HG03571 (cell line): ENCODE data around the gene ARRB1.
"Not testable (repeated sequence)": the region's sequence is repeated elsewhere in the genome, so short reads cannot be mapped to it uniquely, and the experiment has no call there.

Experiments
- ATAC-seq: cut with Tn5 transposase; IDR thresholded peaks from one replicate; pipeline ENCODE4 v1.9.1; 2021; ENCODE audit not compliant: unreplicated experiment

The ARRB1 gene

GRCh38 chr11:75371949-75372876 is 20.8 kb upstream of the ARRB1 start:
- no peak for ATAC-seq

DNA sequence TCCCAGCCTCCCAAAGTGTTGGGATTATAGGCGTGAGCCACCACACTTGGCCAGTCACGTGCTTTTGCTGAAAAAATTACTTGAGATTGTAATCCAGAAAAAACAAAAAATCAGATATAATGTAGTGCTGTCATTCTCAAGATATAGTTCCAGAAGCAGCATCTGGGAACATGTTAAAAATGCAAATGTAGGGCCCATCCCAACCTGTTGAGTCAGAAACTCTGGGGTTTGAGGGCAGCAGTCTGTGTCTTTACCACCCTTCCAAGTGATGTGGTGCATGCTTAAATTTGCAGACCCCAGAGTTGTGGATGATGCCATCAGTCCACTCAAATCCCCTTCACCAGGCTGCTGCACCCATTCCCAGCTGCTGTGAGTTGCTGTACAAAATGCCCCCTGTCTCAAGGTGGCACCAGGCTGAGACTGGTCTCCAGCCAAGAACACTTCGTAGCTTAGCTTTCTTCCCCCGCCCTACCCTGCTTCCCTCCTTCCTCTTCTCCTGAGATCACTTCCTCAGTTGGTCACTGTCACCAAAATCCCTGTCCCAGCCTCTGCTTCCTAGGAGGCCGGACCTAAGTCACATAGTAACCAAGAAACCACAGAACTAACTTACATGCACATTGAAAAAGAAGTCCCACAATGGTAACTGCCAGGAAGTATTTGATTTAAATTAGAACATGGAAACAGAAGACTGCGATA is 18.2 kb upstream of the ARRB1 start:
- ATAC-seq: no peak

- not testable (repeated sequence) for ATAC-seq
Measured at GRCh38 chr11:75366826-75367225, 15.4 kb upstream of the ARRB1 start.

- ATAC-seq: no peak
Measured at GRCh38 chr11:75365711-75366181, 14.3 kb upstream of the ARRB1 start.

DNA sequence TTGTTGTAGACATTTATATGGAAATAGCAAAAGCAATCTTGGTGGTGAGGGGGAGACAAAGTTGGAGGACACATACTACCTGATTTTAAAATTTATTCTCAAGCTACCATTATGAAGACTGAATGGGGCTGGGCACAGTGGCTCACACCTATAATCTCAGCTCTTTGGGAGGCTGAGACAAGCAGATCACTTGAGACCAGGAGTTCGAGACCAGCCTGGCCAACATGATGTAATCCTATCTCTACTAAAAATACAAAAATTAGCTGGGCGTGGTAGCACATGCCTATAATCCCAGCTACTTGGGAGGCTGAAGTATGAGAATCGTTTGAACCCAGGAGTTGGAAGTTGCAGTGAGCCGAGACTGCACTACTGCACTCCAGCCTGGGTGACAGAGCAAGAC is 10.8 kb upstream of the ARRB1 start:
- not testable (repeated sequence) for ATAC-seq

DNA sequence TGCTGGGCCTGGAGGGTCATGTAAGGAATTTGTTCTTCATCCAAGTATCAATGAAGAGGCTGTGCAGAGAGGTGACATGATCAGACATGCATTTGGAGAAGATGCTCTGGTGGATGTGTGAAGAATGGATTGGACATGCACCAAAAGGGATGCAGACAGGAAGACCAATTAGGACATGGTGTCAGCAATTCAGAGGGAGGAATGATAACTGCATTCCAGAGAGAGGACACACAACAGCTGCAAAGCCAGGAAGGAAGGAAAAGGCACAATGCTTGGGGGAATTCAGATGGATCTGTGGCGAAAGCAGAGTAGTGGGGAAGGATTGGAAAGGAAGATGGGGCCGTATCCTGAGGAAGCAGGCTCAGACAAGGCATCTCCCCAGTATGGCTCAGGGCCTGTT is 5.2 kb upstream of the ARRB1 start:
- ATAC-seq: no peak

GRCh38 chr11:75355051-75355450 is 3.6 kb upstream of the ARRB1 start:
- ATAC-seq: no peak

DNA sequence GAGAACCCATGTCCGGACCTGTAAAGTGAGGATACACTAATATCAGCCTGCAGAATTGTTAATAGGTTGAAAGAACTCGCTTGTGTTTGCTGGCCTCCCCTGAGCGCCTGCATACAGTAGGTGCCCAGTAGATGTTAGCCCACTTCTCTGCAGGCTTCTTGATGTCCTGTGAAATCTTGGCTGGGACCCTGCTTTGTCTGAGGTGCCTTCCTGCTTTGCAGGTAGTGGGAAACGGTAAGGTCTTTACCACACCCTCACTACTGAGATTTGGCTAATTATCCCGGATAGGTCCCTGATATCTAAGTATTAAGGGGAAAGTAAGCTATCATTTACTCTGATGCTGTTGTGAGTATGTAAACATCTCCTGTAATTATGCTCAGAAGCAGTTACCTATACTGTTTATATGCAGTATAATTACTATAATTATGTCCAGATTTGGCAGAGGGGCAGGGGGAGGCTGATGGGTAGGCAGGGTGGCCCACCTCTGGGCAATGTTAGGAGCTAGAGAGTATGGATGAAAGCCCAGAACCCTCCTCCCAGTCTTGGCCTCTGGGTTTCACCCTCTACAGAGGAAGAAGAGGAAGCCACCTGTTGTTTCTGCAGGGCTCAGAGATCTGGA is 1.2 kb upstream of the ARRB1 start:
- ATAC-seq: no peak

- ATAC-seq: no peak
Measured at GRCh38 chr11:75351791-75352587, 528 bp upstream of the ARRB1 start.

GRCh38 chr11:75350743-75351540 is 519 bp downstream of the ARRB1 start:
- ATAC-seq: no peak

DNA sequence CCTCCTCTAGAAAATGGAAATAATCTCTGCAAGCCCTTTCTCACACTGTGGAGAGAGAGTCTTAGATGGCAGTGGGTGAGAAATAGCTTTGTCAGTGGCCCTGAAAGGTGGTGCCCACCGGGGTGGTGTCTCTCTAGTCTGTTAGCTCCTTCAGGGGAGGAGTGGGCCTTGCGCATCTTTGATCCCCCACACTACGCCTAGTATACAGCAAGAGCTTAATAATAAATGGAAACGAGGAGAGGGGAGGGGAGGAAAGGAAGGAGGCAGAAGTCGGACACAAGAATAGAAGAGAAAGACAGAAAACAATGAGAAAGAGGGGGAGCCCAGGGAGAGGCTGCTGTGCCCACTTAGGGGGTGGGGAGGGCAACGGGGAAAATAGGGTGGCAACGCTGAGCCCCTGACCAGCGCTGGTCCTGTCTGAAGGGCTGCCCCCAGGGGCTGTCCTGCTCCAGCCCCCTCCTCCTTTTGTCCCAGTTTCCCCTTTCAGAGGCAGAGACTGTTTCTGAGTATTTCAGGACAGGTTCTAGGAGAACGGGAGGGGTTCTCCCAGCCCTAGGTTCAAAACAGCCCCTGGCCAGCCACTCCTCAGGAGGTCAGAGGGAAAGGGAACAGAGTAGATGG is 1.2 kb downstream of the ARRB1 start:
- ATAC-seq: no peak

DNA sequence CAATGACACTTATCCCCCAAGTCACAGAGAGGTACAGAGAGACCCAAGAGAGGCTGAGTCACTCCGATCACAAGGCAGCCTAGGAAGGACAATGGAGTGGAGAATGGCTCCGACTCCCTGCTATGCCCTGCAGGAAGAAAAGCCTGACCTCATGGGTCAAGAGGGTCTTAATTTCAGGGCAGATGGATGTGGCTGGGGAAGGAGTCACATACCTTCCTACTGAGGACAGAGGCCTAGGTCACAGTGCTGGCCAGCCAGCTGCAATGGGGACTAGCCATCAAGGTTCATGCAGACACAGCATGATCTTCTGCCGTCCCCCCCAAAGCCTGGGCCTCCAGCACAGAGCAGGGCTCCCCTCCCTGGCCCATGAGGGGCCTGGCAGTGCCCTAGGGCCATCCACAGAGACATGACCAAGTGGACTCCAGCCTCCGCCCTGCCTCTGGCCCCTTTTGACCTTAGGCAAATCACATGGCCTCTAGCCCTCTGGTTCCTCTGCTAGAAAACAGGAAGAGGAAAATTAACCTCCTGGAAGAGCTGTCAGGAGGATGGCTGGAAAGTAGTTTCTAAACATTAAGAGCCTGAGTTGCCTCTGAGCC is 1.8 kb downstream of the ARRB1 start:
- ATAC-seq: no peak

- ATAC-seq: no peak
Measured at GRCh38 chr11:75347781-75348566, 3.5 kb downstream of the ARRB1 start.

- ATAC-seq: no peak
Measured at GRCh38 chr11:75346912-75347647, 4.4 kb downstream of the ARRB1 start.

GRCh38 chr11:75346296-75346695 is 5.2 kb downstream of the ARRB1 start:
- ATAC-seq: no peak

DNA sequence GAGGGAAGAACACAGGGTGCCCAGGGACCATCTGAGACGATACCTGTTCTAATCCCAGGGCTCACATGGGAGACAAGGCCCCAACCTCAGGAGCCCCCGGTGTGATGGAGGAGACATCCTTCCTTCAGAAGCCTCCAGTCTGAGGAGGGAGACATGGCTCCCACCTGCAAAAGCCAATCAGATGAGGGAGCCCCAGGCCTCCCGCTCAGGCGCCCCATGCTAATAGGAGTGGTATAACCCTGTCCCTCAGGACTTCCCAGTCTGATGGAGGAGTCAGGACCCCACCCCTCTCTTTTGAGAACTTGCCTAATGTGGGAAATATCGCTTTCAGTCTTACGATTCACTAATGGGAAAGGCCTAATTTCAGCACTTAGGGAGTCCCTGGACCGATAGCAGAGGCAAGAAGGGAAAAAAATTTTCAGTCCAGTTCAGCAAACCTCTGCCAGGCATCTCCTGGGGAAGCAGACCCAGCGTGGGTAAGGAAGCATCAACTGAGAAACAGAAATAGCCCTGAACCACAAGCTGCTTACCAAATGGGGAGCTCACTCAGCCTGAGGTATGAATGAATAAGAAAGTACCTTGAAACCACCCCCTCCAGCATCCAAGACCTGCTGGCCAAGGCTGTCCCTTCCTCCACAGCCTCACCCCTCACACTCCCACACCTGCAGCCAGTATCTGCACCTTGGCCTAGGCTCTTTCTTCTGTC is 5.9 kb downstream of the ARRB1 start:
- ATAC-seq: no peak
